GM06990 (cell line): ENCODE measurements around the gene TOMM5.

ENCODE experiments used
- DNase-seq: peaks from one replicate; pipeline ENCODE4 v3.0.0-alpha.2; 2011; ENCODE audit not compliant: insufficient read length; ENCODE audit errors: extremely low read depth
- H3K27me3 ChIP-seq: replicated peaks from 2 replicates; pipeline ENCODE4 v1.6.0; 2011; ENCODE audit warnings: low read length; ENCODE audit not compliant: control insufficient read depth, insufficient read depth
- H3K36me3 ChIP-seq: 2 replicates; pipeline ENCODE4 v1.5.1; 2011; ENCODE audit warnings: low read length; ENCODE audit not compliant: control insufficient read depth, insufficient read depth
- H3K4me3 ChIP-seq: replicated peaks from 2 replicates; pipeline ENCODE4 v1.5.1; 2011; ENCODE audit warnings: low read depth, mild to moderate bottlenecking, control low read depth, low read length
- CTCF ChIP-seq: IDR thresholded peaks from 2 replicates; pipeline ENCODE4 v1.5.1; 2011; ENCODE audit warnings: low read length, control low read depth, mild to moderate bottlenecking, inconsistent platforms; ENCODE audit not compliant: insufficient read depth, poor library complexity, severe bottlenecking

The TOMM5 gene

GRCh38 chr9:37636511-37637448, 44.4 kb upstream of the TOMM5 start:
- H3K36me3 ChIP-seq = no peaks in the 10 kb centered on the region
- no peak for DNase-seq

GRCh38 chr9:37635808-37636207, 43.4 kb upstream of the TOMM5 start:
- H3K4me3 ChIP-seq = no peak overlapping the region
- no peak for TF ChIP-seq CTCF

More at GRCh38 chr9:37636511-37637448, 44.4 kb upstream of the TOMM5 start:
- no peak for TF ChIP-seq CTCF
- H3K27me3 ChIP-seq = no peaks in the 10 kb centered on the region
- H3K4me3 ChIP-seq = no peak overlapping the region

GRCh38 chr9:37632479-37632878, 40.1 kb upstream of the TOMM5 start:
- DNase-seq = no peak
- no peak overlapping the region for H3K4me3 ChIP-seq
- H3K36me3 ChIP-seq = no peaks in the 10 kb centered on the region
- H3K27me3 ChIP-seq = no peaks in the 10 kb centered on the region
- TF ChIP-seq CTCF = no peak

More at GRCh38 chr9:37635808-37636207, 43.4 kb upstream of the TOMM5 start:
- Histone ChIP-seq H3K27me3 (no peaks in the 10 kb centered on the region), H3K36me3 (no peaks in the 10 kb centered on the region)
- no peak for DNase-seq

GRCh38 chr9:37626708-37627292, 34.4 kb upstream of the TOMM5 start:
- no peaks in the 10 kb centered on the region; the same call in 1 of the 2 replicates for H3K27me3 ChIP-seq
- no peaks in the 10 kb centered on the region for H3K36me3 ChIP-seq
- H3K4me3 ChIP-seq = no peak overlapping the region
- no peak for DNase-seq
- TF ChIP-seq CTCF = no peak

GRCh38 chr9:37625758-37626147, 33.4 kb upstream of the TOMM5 start:
- DNase-seq = no peak
- Histone ChIP-seq H3K27me3 (no peaks in the 10 kb centered on the region; the same call in 1 of the 2 replicates), H3K4me3 (no peak overlapping the region), H3K36me3 (no peaks in the 10 kb centered on the region)
- TF ChIP-seq CTCF = no peak
